SK-N-SH (cell line): ENCODE data around the gene ARHGAP31.

Experiments
- CTCF ChIP-seq: fragments of 200-600 bp; sonication (generic); IDR thresholded peaks from 2 replicates; pipeline ENCODE4 v1.6.1; 2017; ENCODE audit warnings: antibody characterized with exemption, mild to moderate bottlenecking, moderate library complexity
- EZH2phosphoT487 ChIP-seq: fragments of 200-600 bp; sonication (generic); IDR thresholded peaks from 2 replicates; pipeline ENCODE4 v1.6.1; 2017; ENCODE audit warnings: low read depth, mixed run types, mild to moderate bottlenecking, antibody characterized with exemption, moderate library complexity, borderline replicate concordance
- SMC3 ChIP-seq: IDR thresholded peaks from 2 replicates; pipeline ENCODE4 v1.6.1; 2012; ENCODE audit warnings: low read depth, low read length, improper control_type of control experiment
- TF ChIP-seq, protein P1 (sequence below): IDR thresholded peaks from 2 replicates; pipeline ENCODE4 v1.4.0; 2012; ENCODE audit warnings: low read depth

- no peak for TF ChIP-seq EZH2phosphoT487
- TF ChIP-seq CTCF: no peak
- no peak for TF ChIP-seq SMC3
- TF ChIP-seq, protein P1, sequence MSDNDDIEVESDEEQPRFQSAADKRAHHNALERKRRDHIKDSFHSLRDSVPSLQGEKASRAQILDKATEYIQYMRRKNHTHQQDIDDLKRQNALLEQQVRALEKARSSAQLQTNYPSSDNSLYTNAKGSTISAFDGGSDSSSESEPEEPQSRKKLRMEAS: no peak
Observed at GRCh38 chr3:119378259-119378803, 84.1 kb downstream of the ARHGAP31 start.
